IMR-90 (cell line): ENCODE measurements around the gene MED22. TPM values are rescaled to one million over a fixed set of nuclear protein-coding genes. Genes with fewer than 3 reads are reported as not detected.

Source experiments
- ATAC-seq: fragments of 200-7000 bp; cut with Tn5 transposase; 2 replicates; pipeline ENCODE4 v1.9.1; 2020; ENCODE audit warnings: low read depth, mild to moderate bottlenecking, moderate library complexity
- BruUV-seq: library from RNA; stranded (reverse); fragments of 400-500 nt; replicated peaks from 2 replicates; lab custom pipeline; 2021; lab: Mats Ljungman, UMichigan
- CTCF ChIA-PET: fragments of 300-600 bp; formaldehyde crosslinking; extraction: SDS; loops from one replicate; lab custom pipeline; 2021; ENCODE audit warnings: antibody characterized with exemption; lab: Yijun Ruan, JAX
- POLR2A ChIA-PET: fragments of 300-600 bp; sonication (Branson Sonifier 250); formaldehyde crosslinking; loops from one replicate; lab custom pipeline; 2022; ENCODE audit warnings: antibody characterized with exemption; ENCODE audit not compliant: unreplicated experiment; lab: Charles Lee
- DNase-seq: peaks from one replicate; pipeline ENCODE4 v3.0.0; 2013
- H2AFZ ChIP-seq: replicated peaks from 2 replicates; pipeline ENCODE3; 2013; ENCODE audit warnings: low read length, mild to moderate bottlenecking; ENCODE audit not compliant: poor library complexity
- H2AK5ac ChIP-seq: 2 replicates; pipeline ENCODE4 v1.6.1; 2013; ENCODE audit warnings: low read depth, low read length, inconsistent platforms
- H2AK9ac ChIP-seq: replicated peaks from 2 replicates; pipeline ENCODE3; 2013; ENCODE audit warnings: mild to moderate bottlenecking, low read depth, low read length, moderate library complexity; ENCODE audit not compliant: poor library complexity
- H2BK120ac ChIP-seq: 2 replicates; pipeline ENCODE4 v1.6.1; 2013; ENCODE audit warnings: low read depth, low read length, inconsistent platforms
- H2BK15ac ChIP-seq: 3 replicates; pipeline ENCODE4 v1.6.1; 2013; ENCODE audit warnings: low read depth, low read length, inconsistent platforms
- H2BK20ac ChIP-seq: 2 replicates; pipeline ENCODE4 v1.6.1; 2013; ENCODE audit warnings: low read depth, mild to moderate bottlenecking, inconsistent platforms, low read length, moderate library complexity
- H2BK5ac ChIP-seq: 2 replicates; pipeline ENCODE4 v1.6.1; 2013; ENCODE audit warnings: mild to moderate bottlenecking, low read depth, low read length, inconsistent platforms; ENCODE audit not compliant: poor library complexity, severe bottlenecking
- H3K14ac ChIP-seq: replicated peaks from 2 replicates; pipeline ENCODE4 v1.6.1; 2013; ENCODE audit warnings: low read depth, low read length, inconsistent platforms
- H3K18ac ChIP-seq: 2 replicates; pipeline ENCODE4 v1.6.1; 2013; ENCODE audit warnings: low read depth, low read length, control low read depth
- H3K23ac ChIP-seq: 2 replicates; pipeline ENCODE4 v1.6.1; 2013; ENCODE audit warnings: low read depth, low read length, inconsistent platforms
- H3K27ac ChIP-seq: 2 replicates; pipeline ENCODE4 v1.5.1; 2013; ENCODE audit warnings: mild to moderate bottlenecking, control low read depth, low read length; ENCODE audit not compliant: insufficient read depth
- H3K27me3 ChIP-seq: 2 replicates; pipeline ENCODE4 v1.6.1; 2013; ENCODE audit warnings: low read length; ENCODE audit not compliant: control insufficient read depth, insufficient read depth
- H3K36me3 ChIP-seq: 2 replicates; pipeline ENCODE4 v1.6.1; 2013; ENCODE audit warnings: low read length, mixed read lengths; ENCODE audit not compliant: control insufficient read depth, insufficient read depth
- H3K4ac ChIP-seq: 2 replicates; pipeline ENCODE4 v1.6.1; 2013; ENCODE audit warnings: low read depth, low read length, inconsistent platforms
- H3K4me1 ChIP-seq: 2 replicates; pipeline ENCODE4 v1.6.1; 2013; ENCODE audit warnings: low read length, mixed read lengths; ENCODE audit not compliant: control insufficient read depth, insufficient read depth
- H3K4me2 ChIP-seq: 2 replicates; pipeline ENCODE4 v1.6.1; 2013; ENCODE audit warnings: low read depth, mild to moderate bottlenecking, control low read depth, low read length, moderate library complexity
- H3K4me3 ChIP-seq: 2 replicates; pipeline ENCODE4 v1.5.1; 2013; ENCODE audit warnings: low read depth, mild to moderate bottlenecking, control low read depth, low read length, moderate library complexity; ENCODE audit not compliant: insufficient read depth
- H3K56ac ChIP-seq: 2 replicates; pipeline ENCODE4 v1.6.1; 2013; ENCODE audit warnings: low read length, inconsistent platforms; ENCODE audit not compliant: insufficient read depth; ENCODE audit errors: extremely low read depth
- H3K79me1 ChIP-seq, 2 experiments: 2 replicates each; pipeline ENCODE4 v1.6.1; 2013; ENCODE audit warnings: low read length in 2 of 2, inconsistent platforms in 1 of 2, low read depth in 1 of 2
- H3K9ac ChIP-seq: 2 replicates; pipeline ENCODE4 v1.6.1; 2013; ENCODE audit warnings: low read depth, low read length, control low read depth
- H3K9me1 ChIP-seq: 2 replicates; pipeline ENCODE4 v1.6.1; 2013; ENCODE audit warnings: low read length, inconsistent platforms; ENCODE audit not compliant: insufficient read depth
- H3K9me3 ChIP-seq: 2 replicates; pipeline ENCODE4 v1.6.1; 2013; ENCODE audit warnings: low read length; ENCODE audit not compliant: control insufficient read depth, insufficient read depth
- H4K20me1 ChIP-seq: 2 replicates; pipeline ENCODE4 v1.6.1; 2013; ENCODE audit warnings: low read length, inconsistent platforms; ENCODE audit not compliant: insufficient read depth
- H4K5ac ChIP-seq: 2 replicates; pipeline ENCODE4 v1.6.1; 2013; ENCODE audit warnings: mild to moderate bottlenecking, low read depth, low read length, control low read depth
- H4K8ac ChIP-seq, 2 experiments: 2 replicates each; pipeline ENCODE4 v1.6.1; 2013; ENCODE audit warnings: low read depth in 2 of 2, low read length in 2 of 2, control low read depth in 1 of 2, inconsistent platforms in 1 of 2
- H4K91ac ChIP-seq: 2 replicates; pipeline ENCODE4 v1.6.1; 2013; ENCODE audit warnings: low read depth, low read length, inconsistent platforms; ENCODE audit not compliant: insufficient read depth
- BHLHE40 ChIP-seq: fragments of 150-350 bp; IDR thresholded peaks from 2 replicates; pipeline ENCODE4 v1.6.1; 2016; ENCODE audit warnings: mild to moderate bottlenecking, low read depth, low read length
- CEBPB ChIP-seq: IDR thresholded peaks from 2 replicates; pipeline ENCODE4 v1.6.1; 2012; ENCODE audit warnings: low read depth, low read length, improper control_type of control experiment
- ELK1 ChIP-seq: fragments of 150-350 bp; IDR thresholded peaks from 2 replicates; pipeline ENCODE4 v1.6.1; 2016; ENCODE audit warnings: low read depth, mild to moderate bottlenecking, low read length, moderate library complexity, borderline replicate concordance
- FOS ChIP-seq: fragments of 150-350 bp; IDR thresholded peaks from 2 replicates; pipeline ENCODE4 v1.6.1; 2016; ENCODE audit warnings: low read depth, low read length
- MXI1 ChIP-seq: IDR thresholded peaks from 2 replicates; pipeline ENCODE4 v1.6.1; 2012; ENCODE audit warnings: low read depth, mild to moderate bottlenecking, low read length, moderate library complexity, borderline replicate concordance
- POLR2A ChIP-seq: IDR thresholded peaks from 2 replicates; pipeline ENCODE4 v1.6.1; 2012; ENCODE audit warnings: mild to moderate bottlenecking, low read depth, low read length
- RAD21 ChIP-seq: IDR thresholded peaks from 2 replicates; pipeline ENCODE4 v1.6.1; 2012; ENCODE audit warnings: low read length, improper control_type of control experiment
- RFX5 ChIP-seq: IDR thresholded peaks from 2 replicates; pipeline ENCODE4 v1.8.0; 2012; ENCODE audit warnings: low read depth, mild to moderate bottlenecking, low read length, moderate library complexity
- USF2 ChIP-seq: fragments of 150-350 bp; IDR thresholded peaks from 2 replicates; pipeline ENCODE4 v1.6.1; 2017; ENCODE audit warnings: mild to moderate bottlenecking, antibody characterized with exemption, low read length, low read depth
- WGBS, 2 experiments: methylation state at CpG; one replicate each; pipeline versions ENCODE4 v1.1.5 to v1.1.7; 2013; ENCODE audit warnings: missing lambda C conversion rate in 2 of 2; ENCODE audit not compliant: insufficient read length in 1 of 2; ENCODE audit errors: extremely low coverage in 2 of 2; 5-methylcytosine and 5-hydroxymethylcytosine counted together
- dilution Hi-C: fragments of 300-500 bp; cut with HindIII; formaldehyde crosslinking; loops from one replicate; pipeline ENCODE4 v1.14.3; 2018; ENCODE audit warnings: low sequenced_read_pairs; ENCODE audit not compliant: unreplicated experiment
- in situ Hi-C: fragments of 300-500 bp; cut with MboI; formaldehyde crosslinking; loops from 3 replicates; pipeline ENCODE4 v1.14.3; 2019; ENCODE audit warnings: low sequenced_read_pairs, inconsistent platforms, mixed read lengths
- intact Hi-C: fragments of 100-400 bp; cut with micrococcal nuclease; formaldehyde crosslinking; loops from 2 replicates; pipeline ENCODE4 v1.10.0; 2022
- polyA plus RNA-seq, 3 experiments: library from polyadenylated mRNA; depleted of rRNA; stranded (reverse); fragments of >200 nt; gene quantifications; 2 replicates each; pipeline ENCODE4 v1.2.3, GENCODE V29; 2012; ENCODE audit warnings: low replicate concordance in 1 of 3
- total RNA-seq: library from RNA; depleted of rRNA; stranded (reverse); fragments of >200 nt; gene quantifications from 2 replicates; pipeline ENCODE4 v1.2.3, GENCODE V29; 2012

Gene MED22
- total and polyA plus RNA-seq, 2 of the 4 experiments (the other 2 are of a cell fraction) = 7.9 to 28.3 TPM

- Histone ChIP-seq H3K4me2 (no peak overlapping the region), H2AK9ac (no peak overlapping the region), H3K27me3 (peaks cover 12% of the 10 kb centered on the region), H4K91ac (no peak overlapping the region), H2AFZ (no peak overlapping the region), H3K9ac (no peak overlapping the region), H3K14ac (no peak overlapping the region), H3K79me1 (no peaks in the 10 kb centered on the region), H2BK15ac (no peak overlapping the region), H3K4ac (no peak overlapping the region), H3K4me3 (no peak overlapping the region), H3K56ac (no peak overlapping the region), H3K9me3 (no peaks in the 10 kb centered on the region), H2BK120ac (no peak overlapping the region), H2BK20ac (no peak overlapping the region), H4K5ac (no peak overlapping the region), H3K18ac (no peak overlapping the region), H3K27ac (no peak overlapping the region), H3K4me1 (no peaks in the 10 kb centered on the region), H3K9me1 (no peaks in the 10 kb centered on the region), H2AK5ac (no peak overlapping the region), H2BK5ac (no peak overlapping the region), H4K20me1 (no peaks in the 10 kb centered on the region; the same call in 1 of the 2 replicates), H3K36me3 (no peaks in the 10 kb centered on the region), H3K23ac (no peak overlapping the region), H4K8ac (no peak overlapping the region)
- intact Hi-C loops (no loop called here), in situ Hi-C loops (no loop called here), dilution Hi-C loops (no loop called here)
- ATAC-seq = no peak
- ChIA-PET POLR2A (no interaction called here), CTCF (no interaction called here)
- BruUV-seq = no TSS peak
- no peak for DNase-seq
- 85% methylated on average over 4 of the region's 12 CpGs; no CpG with 5 or more reads in 1 of the 2 experiments for WGBS, 2 experiments
- TF ChIP-seq ELK1 = no peak
- no peak for TF ChIP-seq MXI1
- no peak for TF ChIP-seq RAD21
- TF ChIP-seq USF2 = no peak
- no peak for TF ChIP-seq POLR2A
- no peak for TF ChIP-seq FOS
- TF ChIP-seq RFX5 = no peak
- TF ChIP-seq CEBPB = no peak
- TF ChIP-seq BHLHE40 = no peak
Observed at GRCh38 chr9:133389025-133389557, 41.2 kb upstream of the MED22 start.
